HepG2 (cell line): ENCODE measurements around the gene ABHD15. TPM values are rescaled to one million over a fixed set of nuclear protein-coding genes. Genes with fewer than 3 reads are reported as not detected.

Experiments
- CCAR2 ChIP-seq: fragments of 200-400 bp; formaldehyde crosslinking; optimal IDR thresholded peaks from 2 replicates; pipeline ENCODE3; 2018; ENCODE audit warnings: low read depth, mild to moderate bottlenecking, low read length, moderate library complexity
- CEBPG ChIP-seq: IDR thresholded peaks from 2 replicates; pipeline ENCODE4 v1.6.1; 2016
- EZH2 ChIP-seq: conservative IDR thresholded peaks from 2 replicates; pipeline ENCODE4 v1.6.1; 2012; ENCODE audit warnings: mild to moderate bottlenecking, low read depth, low read length, moderate library complexity
- ISX ChIP-seq: sonication (generic); formaldehyde crosslinking; conservative IDR thresholded peaks from 2 replicates; pipeline ENCODE4 v1.5.0; 2020; ENCODE audit warnings: missing genetic modification reagents
- MTF2 ChIP-seq: sonication (generic); formaldehyde crosslinking; IDR thresholded peaks from 2 replicates; pipeline ENCODE4 v1.5.0; 2020; ENCODE audit warnings: missing genetic modification reagents, borderline replicate concordance
- NFE2L2 ChIP-seq: fragments of 150-350 bp; IDR thresholded peaks from 2 replicates; pipeline ENCODE4 v1.6.1; 2014; ENCODE audit warnings: low read length
- PHF5A ChIP-seq: IDR thresholded peaks from one replicate; pipeline ENCODE4 v1.6.1; 2018; ENCODE audit warnings: low read depth, missing genetic modification reagents; ENCODE audit not compliant: unreplicated experiment
- SAP130 ChIP-seq: IDR thresholded peaks from 2 replicates; pipeline ENCODE4 v1.6.1; 2016; ENCODE audit warnings: low read depth
- SRSF9 ChIP-seq: fragments of 200-400 bp; formaldehyde crosslinking; IDR thresholded peaks from 2 replicates; pipeline ENCODE4 v1.6.1; 2018; ENCODE audit warnings: borderline replicate concordance, mild to moderate bottlenecking, low read depth, low read length; ENCODE audit not compliant: insufficient read depth, poor library complexity, severe bottlenecking
- SRY ChIP-seq: sonication (generic); formaldehyde crosslinking; IDR thresholded peaks from 2 replicates; pipeline ENCODE4 v1.8.0; 2022; ENCODE audit warnings: mild to moderate bottlenecking, missing genetic modification reagents
- ZNF138 ChIP-seq: sonication (generic); formaldehyde crosslinking; IDR thresholded peaks from 2 replicates; pipeline ENCODE4 v1.5.0; 2020; ENCODE audit warnings: mild to moderate bottlenecking, low read depth, missing genetic modification reagents
- ZNF224 ChIP-seq: sonication (generic); formaldehyde crosslinking; IDR thresholded peaks from 2 replicates; pipeline ENCODE4 v1.5.0; 2020; ENCODE audit warnings: mild to moderate bottlenecking, missing genetic modification reagents
- ZNF251 ChIP-seq: sonication (generic); formaldehyde crosslinking; IDR thresholded peaks from 2 replicates; pipeline ENCODE4 v1.9.0; 2021; ENCODE audit warnings: mild to moderate bottlenecking, missing genetic modification reagents
- ZNF3 ChIP-seq: IDR thresholded peaks from 2 replicates; pipeline ENCODE4 v1.7.0; 2017; ENCODE audit warnings: inconsistent platforms
- ZNF484 ChIP-seq: sonication (generic); formaldehyde crosslinking; IDR thresholded peaks from 2 replicates; pipeline ENCODE4 v1.5.1; 2020; ENCODE audit warnings: mild to moderate bottlenecking, low read depth, missing genetic modification reagents, borderline replicate concordance
- ZNF761 ChIP-seq: sonication (generic); formaldehyde crosslinking; conservative IDR thresholded peaks from 2 replicates; pipeline ENCODE4 v1.4.0; 2020; ENCODE audit warnings: mild to moderate bottlenecking, missing genetic modification reagents
- ZSCAN29 ChIP-seq: sonication (generic); formaldehyde crosslinking; conservative IDR thresholded peaks from 2 replicates; pipeline ENCODE4 v1.4.0; 2020; ENCODE audit warnings: mild to moderate bottlenecking, missing genetic modification reagents
- polyA plus RNA-seq, 8 experiments: library from polyadenylated mRNA; depleted of rRNA in 3 of 8; stranded (reverse) in 7 of 8; unstranded in 1 of 8; fragments of >200 nt; fragmentation: Illumina TruSeq in 4 of 8; extraction: Trizol in 4 of 8; gene quantifications; 2 replicates each; pipeline versions ENCODE4 v1.2.1 to v1.2.3, GENCODE V29; 2011 to 2016; ENCODE audit warnings: low read depth in 4 of 8, missing spikeins in 1 of 8, mixed read lengths in 1 of 8; ENCODE audit not compliant: insufficient read depth in 1 of 8
- total RNA-seq, 5 experiments: library from RNA; depleted of rRNA; stranded (reverse); fragments of >200 nt; fragmentation: Illumina TruSeq; extraction: Trizol; gene quantifications; 2 replicates each; pipeline ENCODE4 v1.2.3, GENCODE V29; 2016; ENCODE audit warnings: low read depth in 1 of 5
- TF ChIP-seq, protein P1 (sequence below): sonication (generic); formaldehyde crosslinking; IDR thresholded peaks from 2 replicates; pipeline ENCODE4 v1.5.1; 2020; ENCODE audit warnings: mild to moderate bottlenecking, missing genetic modification reagents, borderline replicate concordance
- TF ChIP-seq, protein P2 (sequence below), 2 experiments: sonication (generic) in 1 of 2; formaldehyde crosslinking in 1 of 2; IDR thresholded peaks; 2 replicates each; pipeline versions ENCODE4 v1.6.1 to v1.9.0; 2014 to 2022; ENCODE audit warnings: antibody characterized with exemption in 1 of 2, borderline replicate concordance in 1 of 2, inconsistent platforms in 1 of 2, low read depth in 1 of 2, missing genetic modification reagents in 1 of 2
- TF ChIP-seq, protein P3 (sequence below): IDR thresholded peaks from 2 replicates; pipeline ENCODE4 v1.6.1; 2016; ENCODE audit warnings: mild to moderate bottlenecking, missing biosample characterization, missing genetic modification reagents

ABHD15 gene
- total and polyA plus RNA-seq, 2 of the 13 experiments (the other 11 are each of a cell fraction or from before 2014, with no cell fraction given): 2.4 to 7.7 TPM

DNA sequence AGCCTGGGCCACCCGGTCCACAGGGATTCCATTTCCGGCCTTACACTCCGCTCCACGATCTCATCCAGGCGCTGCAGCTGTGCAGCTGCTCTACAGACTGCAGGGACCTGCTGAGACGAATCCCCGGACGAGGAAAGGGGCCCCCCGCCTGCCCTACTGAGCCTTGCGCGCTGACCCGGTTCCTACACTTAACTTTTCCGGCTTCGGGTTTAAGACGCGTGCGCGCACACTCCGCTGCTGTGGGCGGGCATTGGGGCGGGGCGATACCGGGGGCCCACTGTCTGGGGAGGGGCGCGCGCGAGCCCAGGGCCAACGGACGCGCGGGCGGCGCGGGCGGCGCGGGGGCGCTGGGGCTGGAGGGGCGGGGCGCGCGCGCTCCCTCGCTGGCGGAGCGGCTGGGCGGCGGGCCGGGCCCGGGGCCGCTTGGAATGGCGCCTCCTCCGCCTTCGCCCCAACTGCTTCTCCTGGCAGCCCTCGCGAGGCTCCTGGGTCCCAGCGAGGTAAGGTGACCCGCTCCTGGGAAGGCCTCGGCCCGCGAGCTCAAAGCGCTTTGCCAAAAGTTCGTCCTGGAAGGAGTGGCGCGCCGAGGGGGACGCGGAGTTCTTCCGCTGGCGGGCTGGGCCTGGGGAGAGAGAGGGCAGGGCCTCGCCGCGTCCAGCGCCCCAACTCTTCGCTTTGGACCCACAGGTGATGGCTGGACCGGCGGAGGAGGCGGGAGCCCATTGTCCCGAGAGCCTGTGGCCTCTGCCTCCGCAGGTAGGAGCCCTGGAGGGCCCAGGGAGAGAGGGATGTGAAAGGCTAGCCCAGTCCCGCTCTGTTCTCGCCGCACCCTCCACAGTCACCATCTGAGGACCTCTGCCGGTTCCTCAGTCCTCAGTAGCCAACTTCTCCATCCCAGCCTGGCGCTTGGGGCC, 1.8 kb upstream of the ABHD15 start, which contains the start of gene TP53I13 (continued):
- TF ChIP-seq, protein P1, sequence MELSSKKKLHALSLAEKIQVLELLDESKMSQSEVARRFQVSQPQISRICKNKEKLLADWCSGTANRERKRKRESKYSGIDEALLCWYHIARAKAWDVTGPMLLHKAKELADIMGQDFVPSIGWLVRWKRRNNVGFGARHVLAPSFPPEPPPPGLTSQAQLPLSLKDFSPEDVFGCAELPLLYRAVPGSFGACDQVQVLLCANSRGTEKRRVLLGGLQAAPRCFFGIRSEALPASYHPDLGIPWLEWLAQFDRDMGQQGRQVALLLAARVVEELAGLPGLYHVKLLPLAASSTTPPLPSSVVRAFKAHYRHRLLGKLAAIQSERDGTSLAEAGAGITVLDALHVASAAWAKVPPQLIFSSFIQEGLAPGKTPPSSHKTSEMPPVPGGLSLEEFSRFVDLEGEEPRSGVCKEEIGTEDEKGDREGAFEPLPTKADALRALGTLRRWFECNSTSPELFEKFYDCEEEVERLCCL: no peak
- TF ChIP-seq MTF2 (CRISPR knock-in tag) (no peak), NFE2L2 (no peak), EZH2 (no peak), ZNF3 (CRISPR knock-in tag) (no peak), SAP130 (CRISPR knock-in tag) (peak; percentile 78), CCAR2 (no peak), ZNF138 (no peak), ISX (no peak), CEBPG (CRISPR knock-in tag) (no peak), SRSF9 (no peak), ZNF761 (CRISPR knock-in tag) (no peak), ZNF224 (CRISPR knock-in tag) (no peak), ZSCAN29 (0 out of 2 replicates have a peak, but pooled peaks have one; percentile 57), ZNF484 (no peak), PHF5A (CRISPR knock-in tag) (no peak), ZNF251 (CRISPR knock-in tag) (no peak), SRY (CRISPR knock-in tag) (no peak)
- TF ChIP-seq, protein P2, sequence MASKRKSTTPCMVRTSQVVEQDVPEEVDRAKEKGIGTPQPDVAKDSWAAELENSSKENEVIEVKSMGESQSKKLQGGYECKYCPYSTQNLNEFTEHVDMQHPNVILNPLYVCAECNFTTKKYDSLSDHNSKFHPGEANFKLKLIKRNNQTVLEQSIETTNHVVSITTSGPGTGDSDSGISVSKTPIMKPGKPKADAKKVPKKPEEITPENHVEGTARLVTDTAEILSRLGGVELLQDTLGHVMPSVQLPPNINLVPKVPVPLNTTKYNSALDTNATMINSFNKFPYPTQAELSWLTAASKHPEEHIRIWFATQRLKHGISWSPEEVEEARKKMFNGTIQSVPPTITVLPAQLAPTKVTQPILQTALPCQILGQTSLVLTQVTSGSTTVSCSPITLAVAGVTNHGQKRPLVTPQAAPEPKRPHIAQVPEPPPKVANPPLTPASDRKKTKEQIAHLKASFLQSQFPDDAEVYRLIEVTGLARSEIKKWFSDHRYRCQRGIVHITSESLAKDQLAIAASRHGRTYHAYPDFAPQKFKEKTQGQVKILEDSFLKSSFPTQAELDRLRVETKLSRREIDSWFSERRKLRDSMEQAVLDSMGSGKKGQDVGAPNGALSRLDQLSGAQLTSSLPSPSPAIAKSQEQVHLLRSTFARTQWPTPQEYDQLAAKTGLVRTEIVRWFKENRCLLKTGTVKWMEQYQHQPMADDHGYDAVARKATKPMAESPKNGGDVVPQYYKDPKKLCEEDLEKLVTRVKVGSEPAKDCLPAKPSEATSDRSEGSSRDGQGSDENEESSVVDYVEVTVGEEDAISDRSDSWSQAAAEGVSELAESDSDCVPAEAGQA (IDR thresholded peaks at IDR 0.05; ENCODE audit: low read depth): no peak
- TF ChIP-seq, protein P2 (CRISPR knock-in tag; IDR thresholded peaks at IDR 0.05; ENCODE audit: borderline replicate concordance): no peak
- TF ChIP-seq, protein P3, sequence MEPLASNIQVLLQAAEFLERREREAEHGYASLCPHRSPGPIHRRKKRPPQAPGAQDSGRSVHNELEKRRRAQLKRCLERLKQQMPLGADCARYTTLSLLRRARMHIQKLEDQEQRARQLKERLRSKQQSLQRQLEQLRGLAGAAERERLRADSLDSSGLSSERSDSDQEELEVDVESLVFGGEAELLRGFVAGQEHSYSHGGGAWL (CRISPR knock-in tag): peak; percentile 55; the same call in 1 of the 2 replicates
